ENCODE data around the gene COL1A1.

COL1A1 gene

GRCh38 chr17:50213026-50214022, 11.9 kb upstream of the COL1A1 start:
- FAIRE-seq, result no peak

- FAIRE-seq, result no peak
These were observed 10.9 kb upstream of the COL1A1 start for GRCh38 chr17:50212121-50212843.

DNA sequence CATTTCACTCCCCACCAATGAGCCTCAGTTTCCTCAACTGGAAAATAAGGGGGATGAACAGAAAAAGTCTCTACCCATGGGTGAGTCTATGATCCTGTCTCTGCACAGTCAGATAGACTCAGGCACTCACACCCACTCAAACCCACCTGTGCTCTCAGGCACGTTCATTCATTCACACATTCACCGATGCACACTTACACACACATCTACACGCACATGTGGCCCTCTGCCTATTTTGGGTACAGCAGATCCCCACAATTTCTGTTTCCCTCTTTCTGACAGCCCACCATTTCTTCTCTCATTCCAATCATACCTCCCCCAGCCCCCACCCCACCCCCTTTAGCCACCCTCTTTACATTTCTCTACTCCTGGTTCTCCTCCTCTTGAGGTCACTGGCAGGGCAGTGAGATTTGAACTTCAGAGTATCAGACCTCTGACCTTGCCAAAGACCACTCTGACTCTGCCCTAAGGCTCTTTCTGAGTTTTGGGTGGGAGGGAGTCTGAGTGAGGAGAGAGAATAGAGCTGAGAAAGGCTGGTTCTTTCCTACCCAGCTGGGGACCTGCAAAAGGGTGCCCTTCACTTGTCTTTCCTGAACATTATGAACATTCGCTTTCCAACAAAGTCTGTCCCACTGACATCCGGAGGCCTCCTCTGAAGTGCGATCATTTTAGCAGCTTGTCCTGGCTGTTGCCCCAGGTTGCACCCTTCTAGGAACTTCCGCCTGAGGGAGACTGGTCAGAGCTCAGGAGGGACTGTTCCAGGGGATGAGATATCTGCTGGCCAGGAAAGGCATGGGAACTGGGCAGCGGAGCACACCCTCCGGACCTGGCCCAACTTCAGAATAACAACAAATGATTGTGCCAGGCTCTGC, 10.1 kb upstream of the COL1A1 start:
- no peak for FAIRE-seq

DNA sequence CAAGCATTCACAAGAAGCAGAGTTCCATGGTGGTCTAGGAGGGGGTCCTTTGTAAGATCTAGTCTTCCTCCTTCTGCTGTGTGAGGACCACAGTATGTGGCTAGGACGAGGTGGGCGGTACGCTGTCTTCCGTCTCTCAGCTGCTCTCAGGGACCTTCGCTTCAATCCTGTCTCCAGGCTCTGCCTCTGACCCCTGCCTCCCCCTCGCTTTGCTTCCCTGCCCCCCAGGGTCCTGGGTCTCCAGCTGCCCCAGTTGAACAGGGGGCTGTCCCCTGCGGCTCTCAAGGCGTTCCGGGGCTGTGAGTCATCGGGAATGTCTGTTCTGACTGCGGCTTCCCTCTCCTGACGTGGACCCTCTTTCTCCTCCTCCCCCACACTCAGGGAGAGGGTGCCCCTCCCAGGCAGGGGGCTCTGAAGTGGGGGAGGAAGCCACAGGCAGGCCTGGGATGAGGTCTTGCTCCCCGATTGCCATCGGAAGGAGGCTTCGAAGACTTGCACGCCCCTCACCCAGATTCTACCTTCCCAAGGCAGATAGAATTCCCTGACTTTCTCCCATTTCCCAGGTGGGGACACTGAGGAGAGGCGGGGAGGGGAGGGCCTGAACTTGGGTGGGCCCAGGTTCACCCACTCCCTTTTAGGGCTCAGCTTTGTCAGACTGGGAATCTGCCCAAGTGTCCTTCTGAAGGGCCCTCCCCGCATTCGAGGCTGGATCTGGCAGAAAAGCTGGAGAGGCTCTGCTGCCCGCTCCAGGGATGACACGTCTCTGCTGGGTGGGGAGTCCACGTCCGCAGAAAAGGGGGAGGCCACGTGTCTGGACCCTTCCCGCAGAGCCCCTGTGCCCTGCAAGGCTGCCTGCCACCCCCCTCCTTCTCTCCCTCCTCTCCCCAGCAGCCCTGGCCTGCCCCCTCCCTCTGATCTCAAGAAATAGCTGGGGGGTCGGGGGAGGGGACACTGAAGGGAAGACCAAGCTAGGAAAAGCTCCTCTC, 9.1 kb upstream of the COL1A1 start:
- no peak for FAIRE-seq

DNA sequence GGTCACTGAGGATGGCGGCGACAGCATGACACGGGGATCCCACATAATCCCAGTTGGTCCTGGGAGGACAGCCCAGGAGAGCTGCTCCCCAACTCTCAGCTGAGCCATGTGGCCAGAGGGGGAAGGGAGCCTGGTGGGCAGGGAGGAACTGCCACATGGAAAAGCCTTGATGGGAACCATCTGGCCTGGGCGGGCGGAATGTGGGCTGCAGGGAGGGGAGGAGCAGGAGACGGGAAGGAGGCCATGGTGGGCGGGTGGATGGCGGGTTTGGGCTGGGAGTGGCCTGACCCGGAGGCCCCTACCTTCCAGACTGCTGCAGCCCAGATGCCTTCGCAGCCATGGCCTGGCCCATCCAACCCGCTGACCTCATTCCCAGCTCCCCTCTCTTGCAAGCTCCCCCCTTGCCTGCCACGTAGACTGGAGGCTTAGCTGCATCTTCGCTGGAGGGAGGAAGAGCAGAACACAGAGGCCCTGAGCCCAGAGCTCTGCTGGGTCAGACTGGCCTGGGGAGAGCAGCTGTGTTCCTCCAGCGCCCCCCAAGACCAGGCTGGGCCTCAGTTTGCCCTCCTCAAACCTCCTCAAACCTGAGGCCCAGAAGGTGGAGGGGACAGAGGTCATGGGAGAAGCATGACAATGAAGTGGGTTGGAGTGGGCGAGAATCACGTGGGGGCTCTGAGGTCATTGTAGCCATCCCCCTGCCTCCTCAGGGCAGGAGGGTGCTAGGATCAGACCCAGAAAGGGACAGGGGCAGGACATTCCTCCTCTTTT, 8.2 kb upstream of the COL1A1 start:
- no peak for FAIRE-seq

DNA sequence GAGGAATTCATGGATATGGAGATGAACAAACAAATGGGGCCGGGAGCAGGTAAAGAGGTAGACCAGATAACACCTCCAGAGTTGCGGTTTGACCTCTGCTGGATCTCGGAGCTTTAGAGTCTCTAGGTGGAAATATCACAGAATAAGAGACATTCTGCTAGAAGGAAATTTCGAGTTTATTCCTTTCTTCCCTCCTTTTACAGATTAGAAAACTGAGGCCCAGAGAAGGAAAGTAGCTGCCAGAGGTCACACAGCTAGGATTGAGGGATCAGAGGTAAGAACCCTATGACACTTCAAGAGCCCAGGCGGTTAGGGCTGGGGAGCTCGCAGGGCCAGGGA, 7.7 kb upstream of the COL1A1 start:
- no peak for FAIRE-seq

GRCh38 chr17:50208611-50209061, 7.2 kb upstream of the COL1A1 start:
- no peak for FAIRE-seq

GRCh38 chr17:50207792-50208567, 6.5 kb upstream of the COL1A1 start:
- FAIRE-seq, result no peak

DNA sequence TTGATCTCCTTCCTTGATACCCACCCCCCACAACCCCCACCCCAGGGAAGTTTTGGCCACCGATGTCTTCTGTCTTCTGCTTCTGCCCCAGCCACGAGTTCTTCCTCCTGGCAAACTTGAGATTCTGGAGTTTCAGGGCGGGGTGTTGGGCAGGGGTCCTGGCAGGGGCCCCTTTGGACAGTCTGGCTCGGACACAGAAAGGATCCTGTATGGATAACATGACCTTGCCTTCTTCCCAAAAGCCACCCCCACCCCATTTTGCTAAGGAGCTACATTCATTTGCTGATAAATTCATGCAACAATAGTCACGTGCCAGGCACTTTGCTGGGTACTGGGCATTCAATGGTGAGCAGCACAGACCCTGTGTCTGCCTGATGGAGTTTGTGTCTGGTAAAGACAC, 5.9 kb upstream of the COL1A1 start:
- no peak for FAIRE-seq

GRCh38 chr17:50206604-50207293, 5.3 kb upstream of the COL1A1 start:
- FAIRE-seq, result no peak

GRCh38 chr17:50205963-50206505, 4.6 kb upstream of the COL1A1 start:
- no peak for FAIRE-seq

DNA sequence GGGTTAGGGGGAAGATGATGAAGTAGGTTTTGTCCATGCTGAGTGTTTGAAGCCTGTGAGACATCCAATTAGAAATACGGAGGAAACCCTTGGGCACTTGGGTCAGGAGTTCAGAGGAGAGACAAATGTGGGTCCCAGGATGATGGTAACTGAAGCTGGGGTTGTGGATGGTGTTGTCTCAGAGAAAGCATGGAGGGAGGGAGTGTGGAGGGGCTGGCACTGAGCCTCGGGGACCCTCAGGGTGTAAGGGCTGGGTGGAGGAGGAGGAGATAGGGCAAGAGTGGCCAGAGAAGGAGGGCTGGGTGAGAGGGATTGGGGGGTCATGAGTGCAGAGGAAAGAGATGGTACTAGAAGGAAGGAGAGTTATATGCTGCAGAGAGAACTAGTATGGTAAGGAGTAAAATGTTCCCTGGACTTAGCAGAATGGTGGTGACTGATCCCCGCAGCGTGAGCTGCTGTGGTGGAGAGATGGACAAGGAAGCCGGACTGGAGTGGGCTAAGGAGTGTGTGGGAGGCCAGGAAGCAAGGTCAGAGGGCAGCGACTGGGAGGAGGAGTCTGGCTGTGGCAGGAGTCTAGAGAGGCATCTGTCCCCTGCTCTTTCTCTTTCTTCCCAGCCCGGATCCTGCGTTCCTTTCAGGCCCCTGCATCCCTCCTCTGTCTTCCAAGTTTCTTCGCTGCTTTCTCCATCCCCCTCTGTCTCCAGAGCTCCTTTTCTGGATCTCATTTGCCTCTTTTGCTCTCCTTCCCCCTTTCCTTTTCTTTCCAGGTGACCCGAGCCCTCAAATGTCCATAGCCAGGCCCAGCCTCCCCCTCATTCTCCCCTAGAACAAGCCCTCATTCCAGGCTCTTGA, 3.9 kb upstream of the COL1A1 start:
- FAIRE-seq, result no peak

DNA sequence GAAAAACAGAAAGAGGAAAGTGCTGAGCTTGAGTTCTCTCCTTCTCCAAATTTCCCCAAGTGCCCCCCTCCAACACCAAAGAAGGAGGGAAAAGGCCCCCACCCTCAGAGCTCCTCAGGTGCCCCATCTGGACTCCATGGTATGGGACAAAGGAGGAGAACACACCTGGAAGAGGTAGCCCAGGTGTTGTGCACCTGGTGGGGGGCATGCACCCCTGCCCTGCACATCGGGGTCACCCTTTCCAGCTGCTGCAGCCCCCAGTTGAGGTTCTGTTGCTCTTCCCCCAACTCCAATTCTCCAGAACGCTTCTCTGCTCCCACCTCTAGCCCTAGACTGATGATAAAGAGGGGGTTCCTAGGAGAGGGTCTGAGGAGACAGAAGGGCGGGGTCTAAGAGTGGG, 3.0 kb upstream of the COL1A1 start:
- no peak for FAIRE-seq

DNA sequence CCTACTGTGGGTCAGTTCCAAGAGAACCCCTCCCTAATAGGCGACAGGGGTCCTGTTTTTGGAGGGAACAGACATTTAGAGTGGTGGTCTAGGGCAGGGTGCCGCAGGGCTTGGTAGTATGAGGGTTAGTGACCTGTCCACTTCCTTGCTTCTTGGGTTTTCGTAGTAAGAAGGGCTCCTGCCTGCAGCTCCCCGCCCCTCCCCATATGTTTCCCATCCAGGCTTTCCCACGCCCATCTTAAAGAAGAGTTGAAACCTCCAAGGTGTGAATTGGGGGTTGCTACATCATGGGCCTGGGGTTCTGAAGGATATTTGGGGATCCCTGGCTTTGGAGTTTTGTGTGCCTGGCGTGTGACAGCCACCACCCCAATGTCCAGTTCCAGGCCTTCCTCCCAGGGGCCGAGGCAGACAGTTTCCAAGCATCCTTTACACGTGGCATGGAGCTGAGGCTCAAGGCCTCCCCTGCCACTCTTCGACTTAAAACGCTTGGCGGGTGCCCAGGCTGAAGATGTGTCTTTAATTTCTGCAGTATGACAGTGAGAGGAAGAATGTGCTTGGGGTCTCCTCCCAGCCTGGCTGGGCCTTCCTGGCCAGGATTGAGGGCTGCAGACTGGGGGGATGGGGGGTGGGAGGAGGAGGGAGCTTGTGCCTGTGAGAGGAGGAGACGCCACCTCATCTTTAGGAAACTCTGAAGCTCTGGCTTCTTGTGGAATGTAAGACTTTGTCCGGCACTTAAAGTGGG, 2.3 kb upstream of the COL1A1 start:
- no peak for FAIRE-seq

DNA sequence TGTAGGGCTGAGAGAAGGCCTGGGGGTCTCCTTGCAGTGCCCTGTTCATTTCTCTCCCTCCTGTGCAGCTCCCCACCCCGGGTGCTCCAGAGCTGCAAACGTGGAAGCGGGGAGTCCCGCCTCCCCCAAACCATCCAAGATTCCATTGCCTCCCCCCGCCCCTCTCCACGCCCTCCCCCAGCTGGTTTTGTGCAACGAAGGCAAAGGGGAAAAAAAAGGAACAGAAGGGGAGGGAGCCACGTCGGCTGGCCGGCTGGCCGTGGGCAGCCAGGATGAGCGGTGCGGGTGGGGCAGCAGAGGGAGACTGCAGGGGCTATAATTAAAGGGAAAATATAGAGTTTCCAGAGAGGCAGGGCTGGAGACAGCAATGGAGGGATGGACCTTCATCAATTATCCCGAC, 1.7 kb upstream of the COL1A1 start:
- FAIRE-seq, result no peak

GRCh38 chr17:50200457-50201275, 765 bp downstream of the COL1A1 start:
- no peak for FAIRE-seq
